Muscle of leg (tissue), 11 donors: Measurements from ENCODE around the gene SBF2. TPM values are rescaled to one million over a fixed set of nuclear protein-coding genes. Genes with fewer than 3 reads are reported as not detected.
A peak's percentile ranks its signal among the peaks of the same experiment; 100 is the strongest.

ENCODE experiments used
- DNase-seq: peaks from one replicate; pipeline ENCODE4 v3.0.0; 2013
- H3K27ac ChIP-seq: one replicate; pipeline ENCODE4 v1.5.1; 2013; ENCODE audit warnings: mild to moderate bottlenecking, low read length, control low read depth
- H3K27me3 ChIP-seq: one replicate; pipeline ENCODE4 v1.6.1; 2013; ENCODE audit warnings: low read length; ENCODE audit not compliant: control insufficient read depth, insufficient read depth
- H3K36me3 ChIP-seq: one replicate; pipeline ENCODE4 v1.6.1; 2013; ENCODE audit warnings: low read length; ENCODE audit not compliant: control insufficient read depth, insufficient read depth
- H3K4me1 ChIP-seq: one replicate; pipeline ENCODE4 v1.6.1; 2013; ENCODE audit warnings: low read length; ENCODE audit not compliant: control insufficient read depth, insufficient read depth
- H3K4me3 ChIP-seq: one replicate; pipeline ENCODE4 v1.5.1; 2013; ENCODE audit warnings: low read length, control low read depth
- H3K9me3 ChIP-seq: replicated peaks from 2 replicates; pipeline ENCODE4 v1.6.1; 2013; ENCODE audit warnings: low read depth, low read length; ENCODE audit not compliant: control insufficient read depth
- WGBS: methylation state at CpG from one replicate; pipeline ENCODE4 v1.1.5; 2013; ENCODE audit warnings: missing lambda C conversion rate; ENCODE audit not compliant: insufficient coverage; 5-methylcytosine and 5-hydroxymethylcytosine counted together
- polyA plus RNA-seq, 8 donors: library from polyadenylated mRNA; unstranded; fragments of 120-200 nt; gene quantifications; one replicate each; pipeline versions ENCODE4 v1.2.1 to v1.2.3, GENCODE V29; 2013; ENCODE audit warnings: inconsistent platforms in 1 of 8, low replicate concordance in 1 of 8; ENCODE audit not compliant: insufficient read length in 8 of 8, insufficient read depth in 1 of 8
- total RNA-seq: library from RNA; stranded (reverse); fragments of 120-200 nt; gene quantifications from one replicate; pipeline ENCODE4 v1.2.4, GENCODE V29; 2013

SBF2 gene
- total and polyA plus RNA-seq, 9 donors = 18.3 to 29.5 (median 21.5) TPM

DNA sequence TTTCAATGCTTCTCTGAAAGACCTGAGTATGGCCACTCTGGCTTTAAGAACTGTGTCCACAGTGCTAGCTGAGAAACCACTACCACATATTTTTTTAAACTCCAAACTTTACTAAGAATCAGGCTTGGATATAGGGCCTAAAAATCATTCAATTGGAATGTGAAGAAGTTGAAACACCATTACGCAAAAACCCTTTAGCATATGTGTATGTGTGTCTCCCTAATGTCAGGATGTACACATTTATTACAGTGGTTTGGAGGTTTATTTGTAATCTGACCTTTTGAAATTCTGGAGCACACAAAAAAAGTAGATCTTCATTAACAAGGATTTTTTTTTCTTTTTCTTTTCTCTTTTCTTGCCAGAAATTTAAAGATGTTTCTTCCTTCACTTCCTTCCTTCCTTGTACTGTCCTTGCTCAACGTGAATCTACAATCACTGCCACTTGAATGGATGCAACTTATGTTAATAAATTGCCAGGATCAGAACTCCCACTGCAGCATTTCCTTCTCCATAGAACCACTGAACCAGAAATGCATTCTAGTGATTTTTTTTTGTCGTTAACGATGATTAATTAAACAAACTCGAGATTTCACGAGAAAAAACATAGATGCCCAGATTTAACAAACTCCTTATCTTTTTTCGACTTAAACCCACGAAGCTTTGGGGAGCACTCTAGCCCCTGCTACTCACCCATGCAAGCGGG, 7.8 kb upstream of the SBF2 start:
- WGBS = 52% methylated on average over 5 of the region's 9 CpGs
- Histone ChIP-seq H3K27ac (peak overlapping the region; percentile 90), H3K4me3 (peak overlapping the region; percentile 65), H3K4me1 (peaks cover 32% of the 10 kb centered on the region), H3K9me3 (no peaks in the 10 kb centered on the region), H3K36me3 (no peaks in the 10 kb centered on the region), H3K27me3 (peaks cover 48% of the 10 kb centered on the region)
- DNase-seq = no peak

- DNase-seq = no peak
- Histone ChIP-seq H3K27me3 (peaks cover 13% of the 10 kb centered on the region), H3K4me1 (peaks cover 13% of the 10 kb centered on the region), H3K4me3 (no peak overlapping the region), H3K36me3 (no peaks in the 10 kb centered on the region), H3K27ac (no peak overlapping the region), H3K9me3 (no peaks in the 10 kb centered on the region)
- WGBS = 20% methylated on average over 1 of the region's 5 CpGs
Observed at GRCh38 chr11:10298342-10298741, 4.3 kb upstream of the SBF2 start.

- no peak for DNase-seq
- Histone ChIP-seq H3K36me3 (no peaks in the 10 kb centered on the region), H3K4me3 (peak overlapping the region; percentile 81), H3K27me3 (no peaks in the 10 kb centered on the region), H3K4me1 (peaks cover 9% of the 10 kb centered on the region), H3K9me3 (no peaks in the 10 kb centered on the region), H3K27ac (peak overlapping the region; percentile 88)
- WGBS = no CpG with 5 or more reads among the region's 10 CpGs
Observed at GRCh38 chr11:10295064-10295901, 1.3 kb upstream of the SBF2 start.

GRCh38 chr11:10294290-10294953, 403 bp upstream of the SBF2 start:
- peak; percentile 82 for DNase-seq
- Histone ChIP-seq H3K27me3 (no peaks in the 10 kb centered on the region), H3K4me1 (peaks cover 9% of the 10 kb centered on the region), H3K9me3 (no peaks in the 10 kb centered on the region), H3K27ac (peak overlapping the region; percentile 88), H3K4me3 (peak overlapping the region; percentile 81), H3K36me3 (peaks cover 2% of the 10 kb centered on the region)
- under 1% methylated on average over 38 of the region's 45 CpGs for WGBS

- H3K4me1 ChIP-seq = peaks cover 15% of the 10 kb centered on the region
- no peak overlapping the region for H3K27ac ChIP-seq
- no peak for DNase-seq
Observed at GRCh38 chr11:10291801-10292638, 2.0 kb downstream of the SBF2 start.

DNA sequence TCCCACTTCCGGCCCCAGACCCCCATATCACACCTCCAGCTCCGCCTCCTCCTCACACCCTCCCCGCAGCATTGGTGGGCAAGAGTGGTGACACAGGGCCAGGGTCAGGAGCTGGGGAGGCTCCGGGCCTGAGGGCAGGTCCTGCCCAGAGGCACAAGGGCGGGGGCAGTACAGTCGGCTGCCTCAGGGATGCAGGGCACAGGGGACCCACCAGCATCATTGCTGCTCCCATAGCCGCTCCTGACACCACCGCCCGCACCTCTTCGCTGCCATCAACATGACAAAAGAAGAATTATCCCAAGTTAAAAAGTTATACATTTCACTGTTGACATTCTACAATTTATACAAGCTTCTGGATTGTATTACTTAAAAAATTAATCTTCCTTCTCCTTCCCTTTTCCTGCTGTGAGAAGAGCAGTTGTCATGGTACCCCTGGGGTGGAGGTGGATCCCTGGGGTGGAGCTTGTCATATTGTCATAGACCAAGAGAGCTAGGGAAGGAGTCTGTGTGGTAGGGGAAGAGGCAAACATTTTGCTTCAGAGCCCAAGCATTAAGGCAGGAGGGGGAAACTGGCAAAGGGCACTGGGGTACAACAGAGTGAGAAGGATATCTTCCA, 4.1 kb downstream of the SBF2 start:
- H3K27me3 ChIP-seq = no peaks in the 10 kb centered on the region
- H3K4me3 ChIP-seq = no peak overlapping the region
- DNase-seq = no peak
- H3K9me3 ChIP-seq = no peaks in the 10 kb centered on the region
- no peak overlapping the region for H3K27ac ChIP-seq
- peaks cover 15% of the 10 kb centered on the region for H3K4me1 ChIP-seq
- H3K36me3 ChIP-seq = peaks cover 4% of the 10 kb centered on the region
- 82% methylated on average over 3 of the region's 10 CpGs for WGBS

More at GRCh38 chr11:10291801-10292638, 2.0 kb downstream of the SBF2 start:
- no peak overlapping the region for H3K4me3 ChIP-seq
- no peaks in the 10 kb centered on the region for H3K9me3 ChIP-seq
- H3K36me3 ChIP-seq = peaks cover 4% of the 10 kb centered on the region
- no peaks in the 10 kb centered on the region for H3K27me3 ChIP-seq
- 81% methylated on average over 8 of the region's 17 CpGs for WGBS

DNA sequence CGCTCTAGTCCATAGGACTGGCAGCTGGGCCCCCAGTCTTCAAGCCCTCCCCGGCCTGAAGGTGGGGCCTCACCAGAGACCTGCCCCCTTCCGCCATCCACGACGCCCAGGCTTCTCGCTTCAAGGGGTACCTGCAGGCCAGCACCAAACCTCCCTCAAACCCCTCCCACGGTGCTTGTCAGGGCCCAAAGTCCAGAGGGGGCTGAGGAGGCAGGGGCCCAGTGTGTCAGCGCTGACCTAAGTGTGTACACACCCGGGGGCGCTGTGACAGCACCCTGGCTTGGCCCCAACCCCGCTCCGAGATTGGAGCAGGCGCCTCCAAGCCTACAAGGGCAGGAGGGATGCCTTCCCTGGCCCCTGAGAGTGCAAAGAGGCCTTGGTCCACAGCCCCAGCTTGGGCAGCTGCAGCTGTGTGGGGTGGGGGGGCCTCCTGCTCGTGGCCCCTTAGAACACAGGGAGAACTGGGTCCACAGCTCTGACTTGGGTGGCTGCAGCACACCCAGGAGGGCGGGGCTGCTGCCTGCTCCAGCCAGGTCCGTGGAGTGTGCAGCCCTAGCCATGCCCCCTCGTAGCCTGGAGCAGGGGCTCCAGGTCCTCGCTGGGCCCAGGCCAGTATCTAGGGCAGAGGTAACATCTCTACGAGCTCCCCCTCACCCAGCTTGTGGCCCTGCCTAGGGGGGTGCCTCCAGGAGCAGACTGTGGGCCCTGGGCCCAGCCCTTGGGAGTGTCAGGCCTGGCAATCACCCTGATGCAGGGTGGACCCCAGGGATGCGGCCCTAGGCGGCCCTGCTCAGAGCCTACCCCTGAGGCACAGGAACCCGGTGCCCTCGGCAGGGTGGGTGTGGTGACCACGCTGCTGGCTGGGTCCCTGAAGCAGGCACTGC, 4.9 kb downstream of the SBF2 start:
- Histone ChIP-seq H3K27ac (no peak overlapping the region), H3K4me3 (no peak overlapping the region), H3K36me3 (peaks cover 4% of the 10 kb centered on the region), H3K27me3 (no peaks in the 10 kb centered on the region), H3K9me3 (no peaks in the 10 kb centered on the region), H3K4me1 (peaks cover 10% of the 10 kb centered on the region)
- WGBS = 87% methylated on average over 22 of the region's 24 CpGs
- DNase-seq = no peak

GRCh38 chr11:10287766-10288715, 6.0 kb downstream of the SBF2 start:
- Histone ChIP-seq H3K36me3 (peaks cover 4% of the 10 kb centered on the region), H3K27me3 (no peaks in the 10 kb centered on the region), H3K27ac (no peak overlapping the region), H3K4me3 (no peak overlapping the region), H3K9me3 (no peaks in the 10 kb centered on the region), H3K4me1 (peaks cover 6% of the 10 kb centered on the region)
- 98% methylated on average over 8 of the region's 9 CpGs for WGBS
- DNase-seq = no peak
